ENCODE measurements around the gene CBFB. TPM values are rescaled to one million over a fixed set of nuclear protein-coding genes. Genes with fewer than 3 reads are reported as not detected.

CBFB gene
- total RNA-seq, 1 experiment from 2014 or later = 50.6 TPM

DNA sequence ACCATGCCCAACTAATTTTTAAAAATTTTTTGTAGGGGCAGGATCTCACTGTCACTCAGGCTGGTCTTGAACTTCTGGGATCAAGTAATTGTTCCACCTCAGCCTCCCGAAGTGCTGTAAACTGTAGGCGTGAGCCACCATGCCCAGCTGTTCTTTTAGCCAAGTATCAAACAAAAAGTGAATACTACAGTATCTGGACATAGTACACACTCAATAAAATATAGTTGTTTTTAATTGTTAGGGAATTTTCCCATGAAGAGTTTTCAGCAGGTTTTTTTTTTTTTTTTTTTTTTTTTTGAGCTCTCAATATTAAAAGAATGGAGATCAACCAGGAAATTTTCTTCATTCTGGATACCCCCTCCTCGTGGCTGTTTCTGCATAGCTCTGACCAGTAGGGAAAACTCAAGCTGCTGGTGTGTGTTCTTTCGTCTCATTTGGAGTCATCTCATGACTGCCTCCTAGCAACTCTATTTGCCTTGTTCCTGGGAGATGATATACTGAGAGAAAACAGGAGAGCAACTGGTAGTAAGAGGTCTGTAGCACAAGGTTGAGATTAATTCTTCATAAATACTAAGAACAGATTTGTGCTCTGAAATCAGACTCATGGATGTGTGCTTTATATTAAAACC lies 64.3 kb downstream of the CBFB start:
- intact Hi-C loops (cut with micrococcal nuclease) = loop anchor here (5.0 kb wide), 1 partner anchor 51 kb away; no protein-coding TSS in a partner anchor

DNA sequence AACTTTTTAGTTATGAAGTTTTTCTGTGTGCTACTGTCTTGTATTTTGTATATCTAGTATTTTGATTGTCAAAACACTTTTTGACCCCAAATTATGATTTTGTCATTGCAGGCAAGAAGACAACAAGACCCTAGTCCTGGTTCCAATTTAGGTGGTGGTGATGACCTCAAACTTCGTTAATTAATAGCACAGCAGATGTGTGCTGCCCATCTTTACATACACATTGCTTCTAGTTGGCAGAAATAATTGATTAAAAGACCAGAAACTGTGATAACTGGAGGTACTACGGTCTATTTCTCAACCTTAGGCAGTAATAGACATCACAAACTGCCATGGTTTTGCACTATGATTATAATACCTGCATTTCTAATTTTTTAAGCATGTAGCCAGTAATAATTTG lies 69.7 kb downstream of the CBFB start:
- intact Hi-C loops (cut with micrococcal nuclease) = no loop called here
- Histone ChIP-seq H4K20me1 (ENCODE audit: low read length) (no peaks in the 10 kb centered on the region), H3F3A (ENCODE audit: low read length, unreplicated experiment) (no peaks in the 10 kb centered on the region), H3K9me2 (replicated peaks; ENCODE audit: low read length) (no peaks in the 10 kb centered on the region), H3K4me3 (ENCODE audit: low read length) (no peak overlapping the region), H3K9ac (ENCODE audit: low read length) (no peak overlapping the region), H3K27ac (ENCODE audit: low read length) (no peak overlapping the region), H3K27me3 (ENCODE audit: low read length) (no peaks in the 10 kb centered on the region), H3K36me3 (ENCODE audit: low read depth, low read length) (peaks cover 6% of the 10 kb centered on the region; the same call in 1 of the 2 replicates), H3K4me1 (ENCODE audit: insufficient read depth, low read length) (no peaks in the 10 kb centered on the region), H3K79me2 (ENCODE audit: low read length) (no peaks in the 10 kb centered on the region), H3K4me2 (ENCODE audit: low read length) (no peak overlapping the region), H3K9me3 (ENCODE audit: low read length) (no peaks in the 10 kb centered on the region), H2AFZ (ENCODE audit: low read length) (no peak overlapping the region)
- no peak for DNase-seq
- no TSS peak for BruUV-seq (replicated peaks)
- TF ChIP-seq, protein P1, sequence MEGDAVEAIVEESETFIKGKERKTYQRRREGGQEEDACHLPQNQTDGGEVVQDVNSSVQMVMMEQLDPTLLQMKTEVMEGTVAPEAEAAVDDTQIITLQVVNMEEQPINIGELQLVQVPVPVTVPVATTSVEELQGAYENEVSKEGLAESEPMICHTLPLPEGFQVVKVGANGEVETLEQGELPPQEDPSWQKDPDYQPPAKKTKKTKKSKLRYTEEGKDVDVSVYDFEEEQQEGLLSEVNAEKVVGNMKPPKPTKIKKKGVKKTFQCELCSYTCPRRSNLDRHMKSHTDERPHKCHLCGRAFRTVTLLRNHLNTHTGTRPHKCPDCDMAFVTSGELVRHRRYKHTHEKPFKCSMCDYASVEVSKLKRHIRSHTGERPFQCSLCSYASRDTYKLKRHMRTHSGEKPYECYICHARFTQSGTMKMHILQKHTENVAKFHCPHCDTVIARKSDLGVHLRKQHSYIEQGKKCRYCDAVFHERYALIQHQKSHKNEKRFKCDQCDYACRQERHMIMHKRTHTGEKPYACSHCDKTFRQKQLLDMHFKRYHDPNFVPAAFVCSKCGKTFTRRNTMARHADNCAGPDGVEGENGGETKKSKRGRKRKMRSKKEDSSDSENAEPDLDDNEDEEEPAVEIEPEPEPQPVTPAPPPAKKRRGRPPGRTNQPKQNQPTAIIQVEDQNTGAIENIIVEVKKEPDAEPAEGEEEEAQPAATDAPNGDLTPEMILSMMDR (conservative IDR thresholded peaks at IDR 0.05; ENCODE audit: low read depth, low read length) = no peak
- TF ChIP-seq EZH2 (IDR thresholded peaks at IDR 0.05; ENCODE audit: low read length, unreplicated experiment) = no peak
- TF ChIP-seq EZH2phosphoT487 (IDR thresholded peaks at IDR 0.05; ENCODE audit: borderline replicate concordance, low read length) = no peak
- ChIA-PET CTCF (no interaction called here), POLR2A (ENCODE audit: unreplicated experiment) (no interaction called here)
- no peak for ATAC-seq

More for the DNA sequence above, 64.3 kb downstream of the CBFB start:
- TF ChIP-seq EZH2 (IDR thresholded peaks at IDR 0.05; ENCODE audit: low read length, unreplicated experiment) (no peak), EZH2phosphoT487 (IDR thresholded peaks at IDR 0.05; ENCODE audit: borderline replicate concordance, low read length) (no peak)
- TF ChIP-seq, protein P1 (conservative IDR thresholded peaks at IDR 0.05; ENCODE audit: low read depth, low read length) = no peak
- H3K27ac ChIP-seq (ENCODE audit: low read length) = no peak overlapping the region
- DNase-seq (no peak), ATAC-seq (no peak)
- H2AFZ ChIP-seq (ENCODE audit: low read length) = no peak overlapping the region
- no TSS peak for BruUV-seq (replicated peaks)
- ChIA-PET POLR2A (ENCODE audit: unreplicated experiment) (no interaction called here), CTCF (no interaction called here)
- H3K4me1 ChIP-seq (ENCODE audit: insufficient read depth, low read length) = no peaks in the 10 kb centered on the region
- no peak overlapping the region for H3K4me3 ChIP-seq (ENCODE audit: low read length)
- no peaks in the 10 kb centered on the region for H3F3A ChIP-seq (ENCODE audit: low read length, unreplicated experiment)
- H4K20me1 ChIP-seq (ENCODE audit: low read length) = no peaks in the 10 kb centered on the region
- H3K9me3 ChIP-seq (ENCODE audit: low read length) = no peaks in the 10 kb centered on the region
- H3K9me2 ChIP-seq (replicated peaks; ENCODE audit: low read length) = no peaks in the 10 kb centered on the region
- no peaks in the 10 kb centered on the region for H3K36me3 ChIP-seq (ENCODE audit: low read depth, low read length)
- H3K4me2 ChIP-seq (ENCODE audit: low read length) = no peak overlapping the region
- H3K27me3 ChIP-seq (ENCODE audit: low read length) = no peaks in the 10 kb centered on the region
- no peaks in the 10 kb centered on the region for H3K79me2 ChIP-seq (ENCODE audit: low read length)
- H3K9ac ChIP-seq (ENCODE audit: low read length) = no peak overlapping the region

DNA sequence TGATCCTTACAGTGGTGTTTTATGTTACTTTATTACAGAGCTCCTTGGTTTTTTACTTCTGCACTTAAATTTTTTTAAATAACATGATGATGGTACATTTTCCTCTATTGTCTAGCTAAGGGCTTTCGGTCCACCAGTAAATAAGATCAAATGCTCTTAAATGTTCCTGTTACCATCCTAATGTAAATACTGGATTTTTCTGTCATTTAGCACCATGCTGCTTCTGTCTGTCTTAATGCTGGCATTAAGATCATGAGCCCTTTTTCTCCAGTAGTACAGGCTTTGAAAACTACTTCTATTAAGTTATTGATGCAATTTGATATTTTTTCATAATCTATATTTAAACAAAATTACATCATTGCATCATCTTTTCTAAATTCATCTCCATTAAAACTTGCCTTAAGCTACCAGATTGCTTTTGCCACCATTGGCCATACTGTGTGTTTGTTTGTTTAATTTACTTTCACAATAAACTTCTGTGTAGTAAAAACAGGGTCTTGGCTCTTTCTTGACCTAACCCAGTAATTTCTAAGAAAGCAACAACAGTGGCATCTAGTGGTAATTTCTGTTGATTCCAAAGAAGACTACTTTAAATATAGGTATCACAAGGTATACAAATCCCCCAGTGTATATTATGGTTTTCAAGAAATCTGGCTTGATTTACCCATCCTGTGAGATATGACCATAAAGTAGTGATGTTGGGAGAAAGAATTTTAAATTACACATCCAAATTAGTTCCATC lies 71.8 kb downstream of the CBFB start:
- ChIA-PET POLR2A (ENCODE audit: unreplicated experiment) (no interaction called here), CTCF (interaction anchor here (1.6 kb wide), 1 partner anchor 83 kb away, joined by 13 read pairs; no protein-coding TSS in a partner anchor)
- Histone ChIP-seq H3F3A (ENCODE audit: low read length, unreplicated experiment) (no peaks in the 10 kb centered on the region), H4K20me1 (ENCODE audit: low read length) (no peaks in the 10 kb centered on the region), H3K4me3 (ENCODE audit: low read length) (no peak overlapping the region), H3K27ac (ENCODE audit: low read length) (no peak overlapping the region), H3K9ac (ENCODE audit: low read length) (no peak overlapping the region), H3K36me3 (ENCODE audit: low read depth, low read length) (peaks cover 6% of the 10 kb centered on the region; the same call in 1 of the 2 replicates), H3K9me3 (ENCODE audit: low read length) (no peaks in the 10 kb centered on the region), H3K9me2 (replicated peaks; ENCODE audit: low read length) (no peaks in the 10 kb centered on the region), H3K27me3 (ENCODE audit: low read length) (no peaks in the 10 kb centered on the region), H3K79me2 (ENCODE audit: low read length) (no peaks in the 10 kb centered on the region), H3K4me1 (ENCODE audit: insufficient read depth, low read length) (no peaks in the 10 kb centered on the region), H2AFZ (ENCODE audit: low read length) (no peak overlapping the region), H3K4me2 (ENCODE audit: low read length) (no peak overlapping the region)
- no peak; the same call in 1 of the 2 replicates for ATAC-seq
- intact Hi-C loops (cut with micrococcal nuclease) = loop anchor here (1.0 to 2.0 kb wide), 2 partner anchors 82 to 124 kb away; no protein-coding TSS in a partner anchor
- TF ChIP-seq EZH2phosphoT487 (IDR thresholded peaks at IDR 0.05; ENCODE audit: borderline replicate concordance, low read length) (no peak), EZH2 (IDR thresholded peaks at IDR 0.05; ENCODE audit: low read length, unreplicated experiment) (no peak)
- TF ChIP-seq, protein P1 (conservative IDR thresholded peaks at IDR 0.05; ENCODE audit: low read depth, low read length) = peak; percentile 57
- BruUV-seq (replicated peaks) = no TSS peak
- peak; percentile 42 for DNase-seq

Measured in PC-3 (cell line).